Esophagus squamous epithelium (tissue), 4 donors: ENCODE data around the gene CENPM.

Experiments
- CTCF ChIP-seq, 6 experiments: fragments of 450-650 bp in 4 of 6; fragments of 200-600 bp in 2 of 6; sonication (generic) in 2 of 6; IDR thresholded peaks; one replicate each; pipeline ENCODE4 v1.5.1; 2016 to 2019; ENCODE audit warnings: antibody characterized with exemption in 6 of 6, mild to moderate bottlenecking in 4 of 6, moderate library complexity in 4 of 6
- POLR2A ChIP-seq, 4 donors: fragments of 450-650 bp; IDR thresholded peaks; one replicate each; pipeline ENCODE4 v1.6.1; 2017; ENCODE audit warnings: antibody characterized with exemption in 4 of 4, mild to moderate bottlenecking in 4 of 4, moderate library complexity in 3 of 4

GRCh38 chr22:41978732-41979131 is 31.8 kb upstream of the CENPM start:
- no peak for TF ChIP-seq CTCF (IDR thresholded peaks at IDR 0.05)
- no peak for TF ChIP-seq POLR2A (IDR thresholded peaks at IDR 0.05)
